ENCODE data around the gene AGRP.

- TF ChIP-seq CTCF (IDR thresholded peaks at IDR 0.05) (no peak), POLR2A (IDR thresholded peaks at IDR 0.05) (no peak)
These were observed 33.6 kb downstream of the AGRP start for GRCh38 chr16:67449739-67450138.

Data from vagina (tissue), 2 donors.